OCI-LY1 (cell line): ENCODE data around the gene TBX1.

Experiments used
- H2AFZ ChIP-seq: fragments of 200-600 bp; sonication (generic), shearing (Covaris generic); 2 replicates; pipeline ENCODE4 v1.6.0; 2014; ENCODE audit warnings: antibody characterized with exemption, mild to moderate bottlenecking, low read length
- H3F3A ChIP-seq: fragments of 200-600 bp; sonication (generic), shearing (Covaris generic); 2 replicates; pipeline ENCODE4 v1.6.0; 2014; ENCODE audit warnings: mild to moderate bottlenecking, antibody characterized with exemption, low read length, moderate library complexity; ENCODE audit not compliant: insufficient read depth
- H3K27ac ChIP-seq: fragments of 200-600 bp; sonication (generic); 2 replicates; pipeline ENCODE4 v1.5.1; 2014; ENCODE audit warnings: low read length, mixed run types, mild to moderate bottlenecking, low read depth; ENCODE audit not compliant: poor library complexity, severe bottlenecking
- H3K27me3 ChIP-seq: fragments of 200-600 bp; sonication (generic); 2 replicates; pipeline ENCODE4 v1.6.0; 2014; ENCODE audit warnings: antibody characterized with exemption, mild to moderate bottlenecking, low read length, moderate library complexity; ENCODE audit not compliant: insufficient read depth
- H3K36me3 ChIP-seq: fragments of 200-600 bp; sonication (generic); 2 replicates; pipeline ENCODE4 v1.6.1; 2014; ENCODE audit warnings: mild to moderate bottlenecking, antibody characterized with exemption, low read length, moderate library complexity, mixed read lengths; ENCODE audit not compliant: insufficient read depth
- H3K4me1 ChIP-seq: fragments of 200-600 bp; sonication (generic); 2 replicates; pipeline ENCODE4 v1.5.1; 2014; ENCODE audit warnings: mild to moderate bottlenecking, low read length, moderate library complexity; ENCODE audit not compliant: insufficient read depth, severe bottlenecking
- H3K4me2 ChIP-seq: fragments of 200-600 bp; sonication (generic), shearing (Covaris generic); 2 replicates; pipeline ENCODE4 v1.6.1; 2014; ENCODE audit warnings: low read length
- H3K4me3 ChIP-seq: fragments of 200-600 bp; sonication (generic); 2 replicates; pipeline ENCODE4 v1.5.1; 2014; ENCODE audit warnings: low read length, low read depth, mild to moderate bottlenecking, mixed read lengths; ENCODE audit not compliant: poor library complexity, severe bottlenecking
- H3K79me2 ChIP-seq: fragments of 200-600 bp; shearing (Covaris generic); 2 replicates; pipeline ENCODE4 v1.6.1; 2016; ENCODE audit warnings: mixed run types, low read length, mixed read lengths; ENCODE audit not compliant: insufficient read depth
- H3K9ac ChIP-seq: fragments of 200-600 bp; sonication (generic), shearing (Covaris generic); 2 replicates; pipeline ENCODE4 v1.6.1; 2014; ENCODE audit warnings: mild to moderate bottlenecking, low read length, mixed read lengths
- H3K9me2 ChIP-seq: fragments of 200-600 bp; sonication (generic), shearing (Covaris generic); 2 replicates; pipeline ENCODE4 v1.6.1; 2014; ENCODE audit warnings: low read depth, mild to moderate bottlenecking, low read length, mixed read lengths
- H3K9me3 ChIP-seq: fragments of 200-600 bp; shearing (Covaris generic); 2 replicates; pipeline ENCODE4 v1.6.1; 2014; ENCODE audit warnings: low read length, mixed read lengths
- H4K20me1 ChIP-seq: fragments of 200-600 bp; sonication (generic), shearing (Covaris generic); 2 replicates; pipeline ENCODE4 v1.6.0; 2016; ENCODE audit warnings: mild to moderate bottlenecking, low read length; ENCODE audit not compliant: insufficient read depth
- CTCF ChIP-seq: fragments of 200-600 bp; sonication (generic), shearing (Covaris generic); IDR thresholded peaks from 2 replicates; pipeline ENCODE4 v1.5.1; 2017; ENCODE audit warnings: mild to moderate bottlenecking, antibody characterized with exemption, low read length, moderate library complexity, mixed read lengths
- EZH2 ChIP-seq: fragments of 200-600 bp; sonication (generic), shearing (Covaris generic); IDR thresholded peaks from 2 replicates; pipeline ENCODE4 v1.8.0; 2017; ENCODE audit warnings: borderline replicate concordance, mixed run types, mild to moderate bottlenecking, antibody characterized with exemption, low read length, moderate library complexity, mixed read lengths

TBX1 gene

GRCh38 chr22:19744350-19745006 lies 16.1 kb upstream of the TBX1 start:
- Histone ChIP-seq H3K9ac (no peak overlapping the region), H3K4me1 (no peaks in the 10 kb centered on the region), H3K27ac (no peak overlapping the region), H3K4me3 (no peak overlapping the region), H3K36me3 (no peaks in the 10 kb centered on the region), H3K9me3 (no peaks in the 10 kb centered on the region), H2AFZ (no peak overlapping the region), H4K20me1 (no peaks in the 10 kb centered on the region), H3K27me3 (peaks cover 17% of the 10 kb centered on the region), H3K4me2 (no peak overlapping the region), H3F3A (no peaks in the 10 kb centered on the region), H3K9me2 (no peaks in the 10 kb centered on the region), H3K79me2 (no peaks in the 10 kb centered on the region)
- no peak for TF ChIP-seq CTCF
- no peak for TF ChIP-seq EZH2

GRCh38 chr22:19745155-19746101 lies 15.2 kb upstream of the TBX1 start:
- Histone ChIP-seq H3K9me3 (no peaks in the 10 kb centered on the region), H3K4me2 (no peak overlapping the region), H3K4me3 (no peak overlapping the region), H3K79me2 (no peaks in the 10 kb centered on the region), H3K9me2 (no peaks in the 10 kb centered on the region), H3K36me3 (no peaks in the 10 kb centered on the region), H3F3A (no peaks in the 10 kb centered on the region), H3K27me3 (peaks cover 25% of the 10 kb centered on the region), H4K20me1 (no peaks in the 10 kb centered on the region), H2AFZ (no peak overlapping the region), H3K4me1 (no peaks in the 10 kb centered on the region), H3K27ac (no peak overlapping the region), H3K9ac (no peak overlapping the region)
- TF ChIP-seq EZH2, result no peak
- TF ChIP-seq CTCF, result no peak

GRCh38 chr22:19746726-19747125 lies 13.9 kb upstream of the TBX1 start:
- H3K36me3 ChIP-seq, result no peaks in the 10 kb centered on the region
- H4K20me1 ChIP-seq, result no peaks in the 10 kb centered on the region
- TF ChIP-seq EZH2 (no peak), CTCF (no peak)
- no peaks in the 10 kb centered on the region for H3F3A ChIP-seq
- no peak overlapping the region for H3K4me3 ChIP-seq
- no peak overlapping the region for H2AFZ ChIP-seq
- peaks cover 28% of the 10 kb centered on the region for H3K27me3 ChIP-seq
- H3K9me3 ChIP-seq, result no peaks in the 10 kb centered on the region
- no peak overlapping the region for H3K9ac ChIP-seq
- no peak overlapping the region for H3K27ac ChIP-seq
- H3K79me2 ChIP-seq, result no peaks in the 10 kb centered on the region
- no peaks in the 10 kb centered on the region for H3K9me2 ChIP-seq
- no peak overlapping the region for H3K4me2 ChIP-seq
- H3K4me1 ChIP-seq, result no peaks in the 10 kb centered on the region
